HG02759 (cell line): ENCODE data around the gene CFAP20.
"Not testable (repeated sequence)": the region's sequence is repeated elsewhere in the genome, so short reads cannot be mapped to it uniquely, and the experiment has no call there.

Source experiments
- ATAC-seq: cut with Tn5 transposase; IDR thresholded peaks from one replicate; pipeline ENCODE4 v1.9.1; 2021; ENCODE audit warnings: mild to moderate bottlenecking, moderate library complexity; ENCODE audit not compliant: unreplicated experiment

The CFAP20 gene

GRCh38 chr16:58099097-58099955 lies 29.9 kb downstream of the CFAP20 start:
- ATAC-seq, result no peak

- no peak for ATAC-seq
Measured at GRCh38 chr16:58098207-58099096, 30.7 kb downstream of the CFAP20 start.

GRCh38 chr16:58096249-58096648 lies 32.9 kb downstream of the CFAP20 start:
- no peak for ATAC-seq

GRCh38 chr16:58095575-58095960 lies 33.6 kb downstream of the CFAP20 start:
- ATAC-seq, result not testable (repeated sequence)

GRCh38 chr16:58094791-58095574 lies 34.2 kb downstream of the CFAP20 start:
- ATAC-seq, result no peak

- no peak for ATAC-seq
Measured at GRCh38 chr16:58094026-58094425, 35.2 kb downstream of the CFAP20 start.

- ATAC-seq, result not testable (repeated sequence)
Measured at GRCh38 chr16:58090396-58090795, 38.8 kb downstream of the CFAP20 start.

GRCh38 chr16:58088091-58088490 lies 41.1 kb downstream of the CFAP20 start:
- ATAC-seq, result no peak

GRCh38 chr16:58087209-58087913 lies 41.8 kb downstream of the CFAP20 start:
- ATAC-seq, result no peak

- no peak for ATAC-seq
Measured at GRCh38 chr16:58086381-58087208, 42.6 kb downstream of the CFAP20 start.

- no peak for ATAC-seq
Measured at GRCh38 chr16:58085584-58086251, 43.5 kb downstream of the CFAP20 start.

- no peak for ATAC-seq
Measured at GRCh38 chr16:58085171-58085570, 44.0 kb downstream of the CFAP20 start.

GRCh38 chr16:58084635-58085034 lies 44.5 kb downstream of the CFAP20 start:
- ATAC-seq, result no peak

- ATAC-seq, result no peak
Measured at GRCh38 chr16:58082381-58082780, 46.8 kb downstream of the CFAP20 start.

GRCh38 chr16:58080657-58081056 lies 48.5 kb downstream of the CFAP20 start:
- not testable (repeated sequence) for ATAC-seq

- ATAC-seq, result no peak
Measured at GRCh38 chr16:58077796-58078195, 51.4 kb downstream of the CFAP20 start.

- no peak for ATAC-seq
Measured at GRCh38 chr16:58076514-58076913, 52.7 kb downstream of the CFAP20 start.

GRCh38 chr16:58074657-58075056 lies 54.5 kb downstream of the CFAP20 start:
- ATAC-seq, result no peak

- ATAC-seq, result not testable (repeated sequence)
Measured at GRCh38 chr16:58073086-58073485, 56.1 kb downstream of the CFAP20 start.
